Measurements from ENCODE around the gene SLC25A17. TPM values are rescaled to one million over a fixed set of nuclear protein-coding genes. Genes with fewer than 3 reads are reported as not detected.

The SLC25A17 gene
- total RNA-seq, 1 donor from 2014 or later, result 14.8 TPM

DNA sequence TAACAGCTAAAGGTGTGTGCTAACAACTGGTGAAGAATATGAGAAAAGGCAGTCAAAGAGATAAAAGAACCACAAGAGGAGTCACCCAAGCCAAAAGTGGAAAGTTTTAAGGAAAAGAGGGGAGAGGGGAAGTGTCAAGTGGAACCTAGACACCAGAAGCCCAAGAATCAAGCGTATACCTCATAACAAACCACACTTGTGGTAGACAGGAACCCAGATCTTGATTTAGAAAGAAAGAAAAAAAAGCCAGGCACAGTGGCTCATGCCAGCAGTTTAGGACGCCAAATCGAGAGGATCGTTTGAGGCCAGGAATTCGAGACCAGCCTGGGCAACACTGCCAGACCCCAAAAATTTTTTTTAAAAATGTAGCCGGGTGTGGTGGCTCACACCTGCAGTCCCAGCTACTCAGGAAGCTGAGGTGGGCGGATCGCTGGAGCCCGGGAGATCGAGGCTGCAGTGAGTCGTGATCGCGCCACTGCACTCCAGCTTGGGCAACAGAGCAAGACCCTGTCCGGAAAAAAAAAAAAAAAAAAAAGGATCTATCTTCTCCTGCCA, 877 bp downstream of the SLC25A17 start:
- TF ChIP-seq, protein P1, sequence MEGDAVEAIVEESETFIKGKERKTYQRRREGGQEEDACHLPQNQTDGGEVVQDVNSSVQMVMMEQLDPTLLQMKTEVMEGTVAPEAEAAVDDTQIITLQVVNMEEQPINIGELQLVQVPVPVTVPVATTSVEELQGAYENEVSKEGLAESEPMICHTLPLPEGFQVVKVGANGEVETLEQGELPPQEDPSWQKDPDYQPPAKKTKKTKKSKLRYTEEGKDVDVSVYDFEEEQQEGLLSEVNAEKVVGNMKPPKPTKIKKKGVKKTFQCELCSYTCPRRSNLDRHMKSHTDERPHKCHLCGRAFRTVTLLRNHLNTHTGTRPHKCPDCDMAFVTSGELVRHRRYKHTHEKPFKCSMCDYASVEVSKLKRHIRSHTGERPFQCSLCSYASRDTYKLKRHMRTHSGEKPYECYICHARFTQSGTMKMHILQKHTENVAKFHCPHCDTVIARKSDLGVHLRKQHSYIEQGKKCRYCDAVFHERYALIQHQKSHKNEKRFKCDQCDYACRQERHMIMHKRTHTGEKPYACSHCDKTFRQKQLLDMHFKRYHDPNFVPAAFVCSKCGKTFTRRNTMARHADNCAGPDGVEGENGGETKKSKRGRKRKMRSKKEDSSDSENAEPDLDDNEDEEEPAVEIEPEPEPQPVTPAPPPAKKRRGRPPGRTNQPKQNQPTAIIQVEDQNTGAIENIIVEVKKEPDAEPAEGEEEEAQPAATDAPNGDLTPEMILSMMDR (IDR thresholded peaks at IDR 0.05), result no peak
- ChIA-PET POLR2A (interaction anchor here (0.5 to 2.4 kb wide), 8 partner anchors 9 to 381 kb away, joined by 3 to 18 read pairs (median 4); partner anchors contain the start of genes ST13 and XPNPEP3), CTCF (interaction anchor here (0.8 to 2.1 kb wide), 4 partner anchors 39 to 293 kb away, joined by 3 to 6 read pairs (median 4); partner anchors contain the start of gene XPNPEP3)
- Mint-ChIP-seq H3K4me1 (peaks cover 34% of the 10 kb centered on the region), H3K4me3 (peak overlapping the region; percentile 98), H3K27ac (peak overlapping the region; percentile 92), H3K9me3 (no peaks in the 10 kb centered on the region), H3K36me3 (ENCODE audit: low read depth) (peaks cover 23% of the 10 kb centered on the region), H3K27me3 (no peaks in the 10 kb centered on the region)
- DNase-seq, result no peak
- no peak for ATAC-seq (ENCODE audit: low read depth)
- intact Hi-C loops (cut with micrococcal nuclease), result loop anchor here (2.0 to 10.0 kb wide), 2 partner anchors 53 to 293 kb away; no protein-coding TSS in a partner anchor

DNA sequence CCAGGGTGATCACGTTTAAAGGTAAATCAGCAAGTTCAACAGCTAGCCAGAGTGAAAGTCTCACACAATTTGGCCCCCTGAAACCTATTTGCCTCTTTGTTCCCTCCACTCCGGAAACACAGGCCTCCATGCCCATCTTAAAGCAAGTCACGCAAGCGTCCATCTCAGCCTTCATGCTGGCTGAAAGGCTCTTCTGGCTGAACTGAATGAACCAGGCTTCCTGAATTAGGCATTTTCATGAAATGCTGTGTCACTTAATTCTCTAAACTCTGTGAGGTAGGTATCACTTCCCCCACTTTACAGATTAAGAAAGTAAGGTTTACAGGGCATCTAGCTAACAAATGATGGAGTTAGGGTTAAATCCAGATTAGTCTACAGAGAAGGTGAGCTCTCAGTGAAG, 1.4 kb downstream of the SLC25A17 start:
- Mint-ChIP-seq H3K4me1 (peaks cover 34% of the 10 kb centered on the region), H3K4me3 (peak overlapping the region; percentile 98), H3K9me3 (no peaks in the 10 kb centered on the region), H3K27me3 (no peaks in the 10 kb centered on the region), H3K27ac (peak overlapping the region; percentile 57), H3K36me3 (ENCODE audit: low read depth) (peaks cover 22% of the 10 kb centered on the region)
- ChIA-PET POLR2A (interaction anchor here (0.5 to 1.8 kb wide), 4 partner anchors 8 to 1251 kb away, joined by 3 to 7 read pairs (median 4); partner anchors contain the start of genes ST13 and XPNPEP3), CTCF (interaction anchor here (0.5 to 2.1 kb wide), 4 partner anchors 39 to 472 kb away, joined by 3 to 6 read pairs (median 4); partner anchors contain the start of gene XPNPEP3)
- DNase-seq, result no peak
- TF ChIP-seq, protein P1 (IDR thresholded peaks at IDR 0.05), result no peak
- no peak for ATAC-seq (ENCODE audit: low read depth)
- intact Hi-C loops (cut with micrococcal nuclease), result loop anchor here (2.0 to 10.0 kb wide), 2 partner anchors 53 to 293 kb away; no protein-coding TSS in a partner anchor

DNA sequence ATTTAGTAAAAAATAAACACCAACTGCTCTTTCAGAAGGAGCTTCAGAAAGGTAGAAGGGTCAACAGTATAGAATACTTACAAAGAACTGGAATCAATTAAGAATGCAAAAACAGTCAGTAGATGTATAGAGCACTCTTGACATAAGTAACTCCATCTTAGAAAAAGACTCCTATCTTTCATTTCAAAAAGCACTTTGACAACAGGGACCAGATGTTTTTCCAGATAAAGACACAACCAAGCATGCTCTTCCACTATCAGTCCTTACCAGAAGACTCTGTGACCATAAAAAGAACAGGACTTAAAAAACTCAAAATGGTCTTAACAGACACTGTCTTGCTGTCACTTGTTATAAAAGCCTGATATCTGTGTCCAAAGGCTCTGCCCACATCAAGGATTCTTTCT, 5.2 kb downstream of the SLC25A17 start:
- no peak overlapping the region for H3K27ac Mint-ChIP-seq
- H3K36me3 Mint-ChIP-seq (ENCODE audit: low read depth), result peaks cover 22% of the 10 kb centered on the region
- CTCF ChIA-PET, result no interaction called here
- H3K4me1 Mint-ChIP-seq, result peaks cover 31% of the 10 kb centered on the region
- TF ChIP-seq, protein P1 (IDR thresholded peaks at IDR 0.05), result no peak
- no peak overlapping the region for H3K4me3 Mint-ChIP-seq
- no peak for ATAC-seq (ENCODE audit: low read depth)
- intact Hi-C loops (cut with micrococcal nuclease), result loop anchor here (10.0 kb wide), 1 partner anchor 289 kb away; no protein-coding TSS in a partner anchor
- H3K27me3 Mint-ChIP-seq, result no peaks in the 10 kb centered on the region
- no peaks in the 10 kb centered on the region for H3K9me3 Mint-ChIP-seq
- no peak for DNase-seq
- POLR2A ChIA-PET, result interaction anchor here (0.6 kb wide), 2 partner anchors 29 to 292 kb away, joined by 3 to 4 read pairs; no protein-coding TSS in a partner anchor

DNA sequence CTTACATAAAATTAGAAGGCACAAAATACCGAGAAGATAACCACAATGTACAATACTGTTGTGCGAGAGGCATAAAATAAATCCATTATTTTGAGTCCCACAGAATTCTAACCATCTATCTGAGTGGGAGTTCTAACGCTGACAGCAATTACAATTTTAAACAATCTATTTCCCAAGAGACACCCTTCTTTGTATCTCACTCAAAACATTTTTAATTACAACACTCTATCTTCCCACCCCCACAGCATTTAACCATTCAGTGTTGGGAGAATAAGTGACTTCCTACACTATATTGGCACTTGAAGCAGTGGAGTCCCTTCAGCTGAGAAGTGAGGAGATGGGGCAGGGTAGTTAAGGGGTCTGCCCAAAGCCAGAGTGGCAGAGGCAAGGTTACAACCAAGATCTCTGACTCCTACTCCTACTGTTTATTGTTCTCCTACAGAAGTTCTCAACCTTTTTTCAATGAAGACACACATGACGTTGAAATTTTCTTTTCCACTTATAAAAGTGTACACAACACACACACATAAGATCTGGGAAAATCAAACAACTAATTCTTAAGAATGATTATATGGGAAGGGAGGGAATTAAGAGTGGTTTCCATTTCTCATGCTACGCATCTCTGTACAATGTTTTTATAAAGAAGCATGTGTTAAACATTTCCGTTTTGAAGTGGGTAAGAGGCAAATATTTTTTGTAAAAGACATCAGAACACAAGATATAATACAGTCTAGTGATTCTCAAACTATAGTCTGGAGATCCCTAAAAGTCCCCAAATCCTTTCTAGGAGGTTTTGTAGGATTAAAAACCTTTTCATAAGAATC, 10.9 kb downstream of the SLC25A17 start:
- Mint-ChIP-seq H3K36me3 (ENCODE audit: low read depth) (peaks cover 25% of the 10 kb centered on the region), H3K27ac (no peak overlapping the region), H3K4me1 (peaks cover 11% of the 10 kb centered on the region), H3K9me3 (no peaks in the 10 kb centered on the region), H3K4me3 (no peak overlapping the region), H3K27me3 (no peaks in the 10 kb centered on the region)
- intact Hi-C loops (cut with micrococcal nuclease), result no loop called here
- DNase-seq, result no peak
- ATAC-seq (ENCODE audit: low read depth), result no peak
- CTCF ChIA-PET, result no interaction called here
- POLR2A ChIA-PET, result no interaction called here
- TF ChIP-seq, protein P1 (IDR thresholded peaks at IDR 0.05), result no peak

DNA sequence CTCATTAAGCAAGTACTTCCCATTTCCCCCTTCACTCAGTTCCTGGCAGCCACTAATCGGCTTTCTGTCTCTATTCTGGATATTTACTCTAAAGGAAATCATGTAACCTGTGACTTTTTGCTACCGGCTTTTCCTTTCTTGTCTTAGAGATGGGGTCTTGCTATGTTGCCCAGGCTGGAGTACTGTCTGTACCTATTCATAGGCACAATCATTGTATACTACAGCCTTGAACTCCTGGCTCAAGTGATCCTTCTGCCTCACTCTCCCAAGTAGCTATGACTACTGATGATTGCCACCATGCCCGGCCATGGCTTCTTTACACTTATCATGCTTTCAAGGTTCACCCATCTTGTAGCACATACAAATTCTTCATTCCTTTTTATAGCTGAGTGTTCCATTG, 12.4 kb downstream of the SLC25A17 start:
- Mint-ChIP-seq H3K9me3 (no peaks in the 10 kb centered on the region), H3K36me3 (ENCODE audit: low read depth) (peaks cover 19% of the 10 kb centered on the region), H3K4me3 (no peak overlapping the region), H3K27ac (no peak overlapping the region), H3K4me1 (peaks cover 8% of the 10 kb centered on the region), H3K27me3 (no peaks in the 10 kb centered on the region)
- TF ChIP-seq, protein P1 (IDR thresholded peaks at IDR 0.05), result no peak
- ATAC-seq (ENCODE audit: low read depth) (no peak), DNase-seq (no peak)
- CTCF ChIA-PET, result no interaction called here
- POLR2A ChIA-PET, result no interaction called here
- intact Hi-C loops (cut with micrococcal nuclease), result no loop called here
